Kidney capillary endothelial cell (primary cell): ENCODE data around the gene KRABD2.
"Not testable (repeated sequence)": the region's sequence is repeated elsewhere in the genome, so short reads cannot be mapped to it uniquely, and the experiment has no call there.

Source experiments
- DNase-seq: peaks from one replicate; pipeline ENCODE4 v3.0.0-alpha.2; 2018; ENCODE audit warnings: low spot score

KRABD2 gene

DNA sequence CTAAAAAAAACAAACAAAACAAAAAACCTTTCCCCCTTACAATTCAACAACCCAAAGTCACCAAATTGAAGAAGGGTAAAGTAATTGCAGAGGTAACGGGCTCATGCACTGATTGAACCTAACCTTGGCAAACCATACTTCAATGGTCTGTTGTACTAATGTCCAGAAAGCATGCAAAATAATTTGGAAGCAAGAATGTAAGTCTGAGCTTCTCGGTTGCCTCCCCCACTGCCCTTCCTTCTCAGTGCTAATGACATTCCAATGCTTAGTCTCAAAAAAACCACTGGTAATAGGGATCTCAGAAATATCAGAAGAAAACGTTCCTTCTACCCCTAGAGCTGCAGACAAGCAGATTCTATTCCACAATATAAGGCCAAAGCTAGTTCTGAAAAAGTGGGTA lies 15.8 kb downstream of the KRABD2 start:
- DNase-seq, result peak; percentile 36

DNA sequence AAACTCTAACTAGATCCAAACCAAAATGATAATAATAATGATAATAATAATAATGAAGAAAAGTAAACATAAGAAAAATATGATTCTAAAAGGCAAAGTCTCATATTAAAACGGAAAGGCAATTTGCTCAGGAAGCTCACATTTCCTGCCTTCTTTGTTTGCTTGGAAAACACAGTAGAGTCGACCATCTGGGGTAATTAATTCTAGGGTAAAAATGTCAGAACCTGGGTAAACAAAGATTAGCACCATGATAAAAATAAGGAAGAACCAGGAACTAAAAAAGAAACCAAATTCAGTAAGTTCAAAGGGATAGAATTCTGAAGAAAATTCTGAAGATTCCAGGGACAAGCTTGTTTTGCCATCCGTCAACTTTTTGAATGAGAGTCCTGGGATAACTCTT lies 16.2 kb downstream of the KRABD2 start:
- DNase-seq, result peak; percentile 59

GRCh38 chr17:8359769-8360168 lies 16.7 kb downstream of the KRABD2 start:
- peak; percentile 96 for DNase-seq

DNA sequence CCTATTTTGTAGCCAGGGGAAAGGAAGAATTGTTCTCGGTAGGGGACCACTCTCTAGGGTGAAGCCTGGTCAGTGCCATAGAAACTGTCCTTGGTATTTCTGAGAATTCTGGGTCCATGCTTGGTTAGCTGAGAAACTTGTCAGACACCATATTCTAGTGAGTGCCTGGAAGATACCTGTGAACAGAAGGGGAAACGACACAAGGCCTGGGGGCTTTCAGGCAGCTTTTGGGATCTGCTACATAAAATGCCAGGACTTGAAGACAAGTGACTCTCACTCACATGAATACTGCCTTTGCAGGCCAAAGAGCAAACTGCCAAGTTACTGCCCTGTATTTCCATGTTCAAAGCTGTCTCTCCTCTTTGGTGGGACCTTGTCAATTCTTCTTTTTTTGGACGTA lies 18.6 kb downstream of the KRABD2 start:
- no peak for DNase-seq

GRCh38 chr17:8354236-8354635 lies 22.3 kb downstream of the KRABD2 start:
- DNase-seq, result no peak

DNA sequence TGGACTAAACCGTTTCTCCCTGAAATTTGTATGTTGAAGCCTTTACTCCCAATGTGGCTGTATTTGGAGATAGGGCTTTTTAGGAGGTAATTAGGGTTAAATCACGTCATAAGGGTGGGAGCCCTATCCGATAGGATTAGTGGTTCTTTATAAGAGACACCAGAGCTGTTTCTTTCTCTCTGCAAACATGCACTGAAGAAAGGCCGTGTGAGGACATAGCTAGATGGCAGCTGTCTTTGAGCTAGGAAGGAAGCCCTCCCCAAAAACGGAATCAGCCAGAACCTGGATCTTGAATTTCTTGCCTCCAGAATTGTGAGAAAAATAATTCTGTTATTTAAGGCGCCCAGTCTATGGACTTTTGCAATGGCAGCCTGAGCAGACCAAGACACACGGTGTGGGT lies 22.8 kb downstream of the KRABD2 start:
- no peak for DNase-seq

DNA sequence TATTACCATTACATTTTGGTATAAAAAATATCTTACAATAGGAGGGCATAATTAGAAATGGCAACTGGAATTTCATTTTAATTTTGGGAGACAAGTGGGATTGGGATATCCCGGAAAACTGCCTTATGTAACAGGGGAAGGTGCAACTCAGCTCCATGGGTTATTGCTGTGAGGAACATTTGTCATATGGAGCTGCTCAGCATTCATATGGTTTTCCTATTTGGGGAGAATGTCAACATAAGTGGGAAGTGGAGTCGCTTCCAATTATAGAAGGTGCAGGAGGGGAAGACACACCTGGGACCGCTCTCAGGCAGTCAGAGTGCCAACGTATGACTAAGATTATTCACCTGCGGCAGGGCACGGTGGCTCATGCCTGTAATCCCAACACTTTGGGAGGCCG lies 26.2 kb downstream of the KRABD2 start:
- DNase-seq, result no peak

GRCh38 chr17:8347001-8347400 lies 29.5 kb downstream of the KRABD2 start:
- DNase-seq, result not testable (repeated sequence)

- no peak for DNase-seq
These were observed 30.4 kb downstream of the KRABD2 start for GRCh38 chr17:8345951-8346665.

GRCh38 chr17:8345052-8345690 lies 31.3 kb downstream of the KRABD2 start:
- DNase-seq, result no peak

- DNase-seq, result no peak
These were observed 35.0 kb downstream of the KRABD2 start for GRCh38 chr17:8341456-8341855.

GRCh38 chr17:8339540-8339939 lies 37.0 kb downstream of the KRABD2 start, which contains the start of gene ODF4:
ODF4 (plus strand) TSS chr17:8339840; CDS start chr17:8340052, 212 bp downstream.
- DNase-seq, result no peak

GRCh38 chr17:8338753-8339140 lies 37.8 kb downstream of the KRABD2 start:
- no peak for DNase-seq

GRCh38 chr17:8337802-8338752 lies 38.4 kb downstream of the KRABD2 start:
- no peak for DNase-seq

DNA sequence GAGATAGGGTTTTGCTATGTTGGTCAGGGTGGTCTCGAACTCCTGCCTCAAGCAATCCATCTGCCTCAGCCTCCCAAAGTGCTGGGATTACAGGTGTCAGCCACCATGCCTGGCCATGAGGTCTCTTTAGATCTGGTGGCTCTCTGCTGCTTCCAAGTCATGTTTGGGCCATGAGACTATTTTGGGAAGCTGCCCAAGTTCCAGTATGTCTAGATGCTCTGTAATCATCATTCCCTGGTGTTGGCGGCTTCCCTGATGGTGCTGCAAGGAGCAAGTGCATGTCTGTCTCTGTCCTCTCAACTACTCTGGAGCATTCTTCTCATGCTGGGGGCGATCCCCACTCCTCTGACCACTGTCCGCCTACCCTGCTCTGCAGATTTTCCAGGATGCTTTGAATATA lies 43.2 kb downstream of the KRABD2 start:
- DNase-seq, result no peak

DNA sequence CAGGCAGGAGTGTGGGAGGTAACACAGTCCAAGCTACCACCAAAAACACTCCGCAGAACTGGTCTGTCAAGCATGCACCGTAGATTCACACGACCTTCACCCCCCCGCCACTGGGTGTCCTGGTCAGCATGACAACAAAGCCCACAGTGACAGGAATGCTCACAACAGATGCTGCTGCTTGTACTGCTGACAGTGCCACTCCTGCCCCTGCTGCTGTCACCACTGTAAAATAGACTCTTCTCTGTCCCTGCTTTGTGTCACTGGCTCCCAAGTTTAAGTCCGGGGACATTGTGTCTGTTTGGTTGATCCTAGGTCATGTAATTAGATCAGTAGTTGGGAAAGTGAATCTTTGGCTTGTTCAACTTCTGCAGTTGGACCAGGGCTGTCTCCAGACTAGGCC lies 43.8 kb downstream of the KRABD2 start:
- no peak for DNase-seq

- no peak for DNase-seq
These were observed 44.4 kb downstream of the KRABD2 start for GRCh38 chr17:8332128-8332527.

GRCh38 chr17:8327303-8327649 lies 49.2 kb downstream of the KRABD2 start:
- no peak for DNase-seq
